ENCODE results near the gene FREY1. TPM values are rescaled to one million over a fixed set of nuclear protein-coding genes. Genes with fewer than 3 reads are reported as not detected.
"Not testable (repeated sequence)": the region's sequence is repeated elsewhere in the genome, so short reads cannot be mapped to it uniquely, and the experiment has no call there.

Gene FREY1
- total RNA-seq, 3 donors from 2014 or later, result 0.48 to 3.2 (median 0.98) TPM

GRCh38 chr11:45906096-45906682, 882 bp downstream of the FREY1 start:
- Histone ChIP-seq H3K9me3 (no peaks in the 10 kb centered on the region), H3K4me1 (peaks cover 0 to 1% of the 10 kb centered on the region in 2 donors), H3K27ac (no peak overlapping the region), H3K4me3 (no peak overlapping the region), H3K27me3 (no peaks in the 10 kb centered on the region), H3K36me3 (no peaks in the 10 kb centered on the region)
- intact Hi-C loops (cut with DNase I; ENCODE audit: low total_unique reads), result no loop called here
- TF ChIP-seq POLR2A (IDR thresholded peaks at IDR 0.05) (no peak), POLR2AphosphoS5 (IDR thresholded peaks at IDR 0.05) (no peak), CTCF (IDR thresholded peaks at IDR 0.05) (no peak)
- no peak for DNase-seq (ENCODE audit: low spot score in 2 of 2)

GRCh38 chr11:45905576-45905975, 1.5 kb downstream of the FREY1 start:
- H3K4me1 ChIP-seq; H3K27me3 ChIP-seq; DNase-seq (ENCODE audit: low spot score in 2 of 2); H3K36me3 ChIP-seq; H3K4me3 ChIP-seq; H3K27ac ChIP-seq; H3K9me3 ChIP-seq; intact Hi-C loops (cut with DNase I; ENCODE audit: low total_unique reads): not testable (repeated sequence)

- TF ChIP-seq POLR2AphosphoS5 (IDR thresholded peaks at IDR 0.05), result no peak
- H3K27ac ChIP-seq, result no peak overlapping the region
- no peaks in the 10 kb centered on the region for H3K36me3 ChIP-seq
- H3K9me3 ChIP-seq, result no peaks in the 10 kb centered on the region
- H3K27me3 ChIP-seq, result no peaks in the 10 kb centered on the region
- DNase-seq (ENCODE audit: low spot score in 2 of 2), result no peak
- intact Hi-C loops (cut with DNase I; ENCODE audit: low total_unique reads), result no loop called here
- peaks cover 4 to 6% of the 10 kb centered on the region in 2 donors for H3K4me1 ChIP-seq
- no peak overlapping the region for H3K4me3 ChIP-seq
Observed at GRCh38 chr11:45905095-45905494, 2.0 kb downstream of the FREY1 start.

GRCh38 chr11:45904309-45904915, 2.7 kb downstream of the FREY1 start:
- no peak for TF ChIP-seq CTCF (IDR thresholded peaks at IDR 0.05)
- no peak for TF ChIP-seq POLR2A (IDR thresholded peaks at IDR 0.05)
- no peak for TF ChIP-seq POLR2AphosphoS5 (IDR thresholded peaks at IDR 0.05)
- Histone ChIP-seq H3K4me1 (peaks cover 4 to 6% of the 10 kb centered on the region in 2 donors), H3K27me3 (no peaks in the 10 kb centered on the region), H3K36me3 (no peaks in the 10 kb centered on the region), H3K4me3 (no peak overlapping the region), H3K27ac (no peak overlapping the region), H3K9me3 (no peaks in the 10 kb centered on the region)
- no peak for DNase-seq (ENCODE audit: low spot score in 2 of 2)
- intact Hi-C loops (cut with DNase I; ENCODE audit: low total_unique reads), result no loop called here

- DNase-seq (ENCODE audit: low spot score in 2 of 2), result no peak
- Histone ChIP-seq H3K9me3 (no peaks in the 10 kb centered on the region), H3K27ac (no peak overlapping the region), H3K4me1 (peaks cover 4 to 6% of the 10 kb centered on the region in 2 donors), H3K27me3 (no peaks in the 10 kb centered on the region), H3K36me3 (no peaks in the 10 kb centered on the region), H3K4me3 (no peak overlapping the region)
- TF ChIP-seq POLR2A (IDR thresholded peaks at IDR 0.05) (no peak), POLR2AphosphoS5 (IDR thresholded peaks at IDR 0.05) (no peak), CTCF (IDR thresholded peaks at IDR 0.05) (no peak)
- intact Hi-C loops (cut with DNase I; ENCODE audit: low total_unique reads), result no loop called here
Observed at GRCh38 chr11:45902452-45903380, 4.4 kb downstream of the FREY1 start.

DNA sequence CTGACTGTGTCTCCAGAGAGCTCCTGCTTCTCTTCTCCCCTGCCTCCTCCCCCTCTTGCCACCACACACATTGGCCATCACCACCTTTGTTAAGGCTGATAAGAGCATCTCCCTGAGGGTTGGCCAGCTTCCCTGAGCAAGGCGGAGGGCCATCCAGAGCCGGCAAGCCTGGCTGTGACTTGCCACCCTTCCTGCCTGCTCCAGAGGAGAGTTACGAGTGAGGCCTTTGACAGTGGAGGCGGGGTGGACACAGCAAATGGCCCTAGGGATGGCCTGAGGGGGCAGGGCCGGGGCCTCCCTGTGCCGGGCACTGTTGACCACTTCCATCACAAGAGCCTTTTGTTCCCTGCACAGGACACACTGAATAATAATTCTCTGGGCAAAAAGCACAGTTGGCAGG, 5.4 kb downstream of the FREY1 start:
- H3K4me1 ChIP-seq, result peaks cover 4 to 6% of the 10 kb centered on the region in 2 donors
- no peaks in the 10 kb centered on the region for H3K36me3 ChIP-seq
- no peak for DNase-seq (ENCODE audit: low spot score in 2 of 2)
- H3K27ac ChIP-seq, result no peak overlapping the region
- intact Hi-C loops (cut with DNase I; ENCODE audit: low total_unique reads), result no loop called here
- H3K9me3 ChIP-seq, result no peaks in the 10 kb centered on the region
- H3K27me3 ChIP-seq, result no peaks in the 10 kb centered on the region
- TF ChIP-seq CTCF (IDR thresholded peaks at IDR 0.05), result no peak
- TF ChIP-seq POLR2A (IDR thresholded peaks at IDR 0.05), result no peak
- no peak for TF ChIP-seq POLR2AphosphoS5 (IDR thresholded peaks at IDR 0.05)
- H3K4me3 ChIP-seq, result no peak overlapping the region
